Measurements from ENCODE around the gene ULK3.
A peak's percentile ranks its signal among the peaks of the same experiment; 100 is the strongest.

The ULK3 gene

DNA sequence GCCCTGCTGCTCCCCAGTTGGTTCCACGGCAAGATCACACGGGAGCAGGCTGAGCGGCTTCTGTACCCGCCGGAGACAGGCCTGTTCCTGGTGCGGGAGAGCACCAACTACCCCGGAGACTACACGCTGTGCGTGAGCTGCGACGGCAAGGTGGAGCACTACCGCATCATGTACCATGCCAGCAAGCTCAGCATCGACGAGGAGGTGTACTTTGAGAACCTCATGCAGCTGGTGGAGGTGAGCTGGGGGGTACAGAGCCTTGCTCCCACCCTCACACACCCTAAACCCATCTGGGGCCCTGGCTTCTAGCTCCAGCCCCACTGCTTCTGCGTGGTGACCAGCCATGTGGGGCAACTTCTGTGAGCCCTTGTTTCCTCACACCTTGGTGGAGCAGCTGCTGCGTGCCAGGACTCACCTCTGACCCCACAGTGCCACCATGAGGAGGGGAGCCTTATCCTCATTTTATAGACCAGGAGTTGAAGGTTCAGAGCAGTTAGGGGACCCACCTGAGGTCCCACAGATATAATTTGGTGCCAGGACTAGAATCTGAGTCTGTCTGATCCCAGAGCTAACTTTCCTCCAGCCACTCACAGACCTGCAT, 43.6 kb downstream of the ULK3 start:
- DNase-seq (ENCODE audit: low spot score), result no peak

DNA sequence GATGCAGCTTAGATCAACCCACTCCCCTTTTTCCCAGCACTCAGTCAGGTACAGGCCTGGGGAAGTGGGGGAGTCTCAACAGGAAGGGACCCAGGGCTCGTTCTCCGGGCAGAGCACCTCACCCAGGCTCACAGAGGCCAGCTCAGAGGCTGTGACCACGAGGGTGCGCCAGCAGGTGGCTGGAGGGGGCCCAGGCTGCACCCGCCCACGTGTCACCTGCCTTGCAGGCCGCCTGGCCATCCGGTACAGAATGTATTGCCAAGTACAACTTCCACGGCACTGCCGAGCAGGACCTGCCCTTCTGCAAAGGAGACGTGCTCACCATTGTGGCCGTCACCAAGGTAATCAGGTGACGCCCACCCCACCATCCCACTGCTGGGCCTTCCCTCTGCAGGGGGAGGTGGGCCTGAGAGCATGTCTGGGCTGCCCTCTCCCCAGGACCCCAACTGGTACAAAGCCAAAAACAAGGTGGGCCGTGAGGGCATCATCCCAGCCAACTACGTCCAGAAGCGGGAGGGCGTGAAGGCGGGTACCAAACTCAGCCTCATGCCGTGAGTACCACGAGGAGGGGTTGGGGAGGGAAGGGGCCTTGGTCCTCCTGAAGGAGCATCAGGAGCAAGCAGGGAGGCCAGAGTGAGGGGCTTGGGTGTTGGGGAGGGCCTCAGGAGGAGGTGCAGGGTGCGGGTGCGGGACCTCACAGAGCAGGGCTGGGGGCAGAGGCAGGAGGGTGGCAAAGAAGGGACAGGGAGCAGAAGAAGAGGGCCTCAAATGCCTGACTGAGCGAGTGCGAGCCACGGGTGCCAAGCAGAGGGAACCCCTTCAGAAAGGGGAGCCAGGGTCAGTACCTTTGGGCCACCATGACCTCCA, 44.3 kb downstream of the ULK3 start:
- no peak for DNase-seq (ENCODE audit: low spot score)

DNA sequence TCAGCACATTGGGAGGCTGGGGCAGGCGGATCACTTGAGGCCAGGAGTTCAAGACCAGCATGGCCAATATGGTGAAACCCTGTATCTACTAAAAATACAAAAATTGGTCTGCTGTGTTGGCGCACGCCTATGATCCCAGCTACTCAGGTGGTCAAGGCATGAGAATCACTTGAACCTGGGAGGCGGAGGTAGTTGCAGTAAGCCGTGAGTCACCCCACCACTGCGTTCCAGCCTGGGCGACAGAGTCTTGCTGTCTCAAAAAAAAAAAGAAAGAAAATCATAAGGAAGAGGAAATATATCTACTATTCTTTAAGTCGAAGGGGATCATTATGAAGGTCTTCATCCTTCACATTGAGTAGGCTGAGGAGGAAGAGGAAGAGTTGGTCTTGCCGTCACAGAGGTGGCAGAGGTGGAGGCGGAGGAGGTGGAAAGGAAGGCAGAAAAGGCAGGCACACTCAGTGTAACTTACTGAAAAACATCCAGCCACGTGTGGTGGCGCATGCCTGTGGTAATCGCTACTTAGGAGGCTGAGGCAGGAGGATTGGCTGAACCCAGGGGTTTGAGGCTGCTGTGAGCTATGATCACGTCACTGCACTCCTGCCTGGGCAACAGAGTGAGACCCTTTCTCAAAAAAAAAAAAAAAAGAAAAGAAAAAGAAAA, 46.9 kb downstream of the ULK3 start:
- DNase-seq (ENCODE audit: low spot score), result no peak

DNA sequence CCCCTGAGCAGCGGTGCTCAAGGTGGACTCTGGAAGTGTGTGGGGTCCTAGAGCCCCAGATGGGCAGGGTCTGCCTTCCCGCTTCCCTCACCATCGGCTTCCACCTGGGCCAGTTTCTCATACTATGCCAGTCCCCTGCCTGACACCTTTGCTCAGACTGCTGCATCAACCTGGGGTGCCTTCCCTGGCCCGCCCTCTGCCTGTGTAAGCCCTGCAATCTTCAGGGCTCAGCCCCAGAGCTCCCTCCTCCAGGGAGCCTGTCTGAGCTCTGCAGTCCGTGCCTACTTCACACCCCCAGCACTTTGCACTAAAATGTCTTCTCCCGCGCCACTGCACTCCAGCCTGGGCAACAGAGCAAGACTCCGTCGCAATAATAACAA, 48.0 kb downstream of the ULK3 start:
- DNase-seq (ENCODE audit: low spot score), result no peak

DNA sequence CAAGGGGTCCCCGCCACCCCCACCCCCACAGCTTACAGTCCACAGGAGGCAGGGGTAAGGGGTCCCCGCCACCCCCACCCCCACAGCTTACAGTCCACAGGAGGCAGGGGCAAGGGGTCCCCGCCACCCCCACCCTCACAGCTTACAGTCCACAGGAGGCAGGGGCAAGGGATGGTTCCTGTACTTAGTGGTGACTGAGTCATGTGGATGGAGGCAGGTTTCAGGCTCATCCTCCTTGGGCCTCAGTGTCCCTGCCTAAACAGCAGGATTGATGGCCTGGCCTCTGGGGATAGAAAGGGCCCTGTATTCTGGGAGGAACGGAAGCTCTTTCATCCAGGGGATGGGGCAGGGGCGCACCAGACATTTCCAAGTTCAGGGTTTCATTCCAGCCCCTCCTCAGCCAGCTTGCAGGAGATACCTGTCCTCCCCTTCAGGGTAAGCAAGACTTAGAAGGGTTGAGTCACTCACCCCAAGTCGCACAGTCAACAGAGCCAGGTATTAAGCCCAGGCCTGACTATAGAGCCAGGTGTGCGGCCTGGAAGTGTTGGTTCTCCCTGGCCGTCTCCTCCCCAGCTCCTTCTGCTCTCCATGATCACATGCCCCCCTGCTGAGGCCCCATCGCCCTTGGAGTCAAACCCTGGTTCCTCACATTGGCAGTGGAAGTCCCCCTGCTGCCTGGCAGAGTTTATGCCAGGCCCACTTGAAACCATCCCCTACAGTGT, 48.5 kb downstream of the ULK3 start:
- DNase-seq (ENCODE audit: low spot score), result no peak

DNA sequence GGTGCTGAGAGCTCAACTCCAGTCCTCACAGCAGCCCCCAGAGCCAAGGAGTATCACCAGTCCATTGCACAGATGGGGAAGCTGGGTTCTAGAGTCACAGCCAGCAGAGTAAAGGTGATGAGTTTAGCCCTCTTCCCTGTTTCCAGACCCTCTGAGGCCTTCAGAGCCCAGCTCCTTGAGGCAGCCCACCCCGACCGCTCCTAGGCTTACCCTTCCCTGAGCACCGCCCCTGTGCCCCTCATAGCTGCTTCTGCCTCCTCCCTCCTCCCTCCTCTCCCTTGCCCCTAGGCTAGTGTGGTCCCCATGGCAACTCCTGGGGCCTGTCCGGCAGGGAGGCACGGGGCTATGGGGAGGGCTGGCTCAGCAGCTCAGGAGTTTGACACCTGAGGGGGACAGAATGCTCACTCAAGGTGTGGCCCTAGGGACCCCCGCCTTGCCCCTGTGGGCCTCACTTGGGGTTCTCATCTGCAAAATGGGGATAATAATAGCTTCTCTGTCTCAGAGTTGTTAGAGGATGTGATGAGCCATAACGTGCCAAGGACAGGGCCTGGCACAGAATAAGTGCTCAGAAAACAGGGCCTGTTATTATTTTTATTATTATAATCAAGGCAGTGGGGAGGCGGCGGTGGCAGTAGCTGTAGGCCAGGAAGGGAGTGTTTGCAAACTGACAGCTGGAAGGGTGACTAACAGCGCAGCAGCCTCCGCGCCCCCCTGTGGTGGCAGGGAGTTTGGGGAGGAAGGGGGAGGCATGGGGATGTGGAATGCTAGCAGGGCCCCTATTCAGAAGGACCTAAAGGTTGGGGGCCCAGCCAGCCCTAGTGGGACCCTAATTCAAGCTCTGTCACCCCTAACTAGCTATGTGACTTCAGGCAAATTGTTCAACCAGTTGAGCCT, 49.6 kb downstream of the ULK3 start:
- peak; percentile 78 for DNase-seq (ENCODE audit: low spot score)

DNA sequence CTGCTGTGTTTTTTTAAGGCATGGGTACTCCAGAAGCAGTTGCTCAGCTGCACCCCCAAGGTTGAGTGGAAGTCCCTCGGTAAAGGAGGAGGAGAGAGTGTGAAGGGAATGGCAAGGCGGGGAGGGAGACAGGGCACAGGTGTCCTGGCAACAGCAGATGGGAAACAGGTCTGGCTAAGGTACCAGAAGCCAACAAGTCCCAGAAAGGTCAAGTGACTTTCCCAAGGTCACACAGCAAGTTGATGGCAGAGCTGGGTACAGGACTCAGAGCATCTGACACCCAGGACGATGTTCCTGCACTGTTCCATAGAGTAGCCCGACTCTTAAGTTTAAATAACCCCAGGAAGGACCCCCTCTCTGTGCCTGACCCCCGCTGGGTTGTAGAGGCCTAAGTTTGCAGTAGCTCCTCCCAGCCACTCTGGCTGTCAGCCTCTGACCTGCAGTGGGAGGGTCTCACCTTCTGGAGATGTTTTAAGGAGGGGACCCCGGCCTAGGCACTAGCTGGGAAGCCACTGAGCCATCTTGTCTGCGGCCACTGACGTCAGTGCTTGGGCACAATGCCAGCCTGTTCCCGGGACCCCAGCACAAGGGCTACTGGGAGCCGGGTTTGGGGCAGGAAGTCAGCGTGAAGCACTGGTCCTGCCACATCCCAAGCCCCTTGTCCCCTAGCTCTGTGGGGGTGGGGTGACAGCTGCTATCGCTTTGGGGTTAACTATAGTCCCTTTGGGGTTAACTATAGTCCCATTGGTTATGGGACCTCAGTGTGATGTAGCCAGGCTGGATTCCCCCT, 50.5 kb downstream of the ULK3 start:
- no peak for DNase-seq (ENCODE audit: low spot score)

DNA sequence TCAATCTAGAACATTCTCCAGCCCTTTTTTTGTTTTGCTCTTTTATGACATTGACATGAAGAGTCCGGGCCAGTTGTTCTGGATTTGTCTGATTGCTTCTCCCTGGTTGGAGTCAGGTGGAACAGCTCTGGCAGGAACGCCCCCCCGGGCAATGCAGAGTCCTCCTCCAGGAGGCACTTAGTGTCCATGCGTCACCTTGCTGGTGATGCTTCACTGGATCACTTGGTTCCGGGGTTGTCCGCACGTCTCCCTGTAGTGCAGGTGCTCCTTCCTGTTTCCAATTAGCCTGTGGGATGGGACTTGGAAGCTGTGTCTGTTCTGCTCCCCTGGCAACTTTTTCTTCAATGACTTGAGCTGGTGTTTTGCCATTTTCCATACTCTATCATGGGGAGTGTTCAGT, 51.3 kb downstream of the ULK3 start:
- DNase-seq (ENCODE audit: low spot score), result no peak

DNA sequence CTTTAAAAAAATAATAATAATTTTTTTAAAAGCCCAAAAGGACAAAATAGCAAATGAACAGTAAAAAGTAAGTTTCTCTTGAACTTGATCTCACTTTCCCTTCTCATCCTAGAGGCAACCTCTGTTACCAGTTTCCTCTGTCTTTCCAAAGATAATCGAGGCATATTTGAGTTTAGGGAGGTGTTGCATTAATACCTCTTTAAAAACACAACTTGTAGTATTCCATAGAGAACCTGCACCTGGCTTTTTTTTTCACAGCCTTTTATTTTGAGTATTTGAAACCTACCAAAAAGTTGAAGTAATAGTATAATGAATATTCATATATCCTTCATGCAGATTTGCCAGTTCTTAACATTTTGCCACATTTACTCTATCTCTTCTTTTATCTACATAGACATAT, 51.9 kb downstream of the ULK3 start:
- DNase-seq (ENCODE audit: low spot score), result no peak

DNA sequence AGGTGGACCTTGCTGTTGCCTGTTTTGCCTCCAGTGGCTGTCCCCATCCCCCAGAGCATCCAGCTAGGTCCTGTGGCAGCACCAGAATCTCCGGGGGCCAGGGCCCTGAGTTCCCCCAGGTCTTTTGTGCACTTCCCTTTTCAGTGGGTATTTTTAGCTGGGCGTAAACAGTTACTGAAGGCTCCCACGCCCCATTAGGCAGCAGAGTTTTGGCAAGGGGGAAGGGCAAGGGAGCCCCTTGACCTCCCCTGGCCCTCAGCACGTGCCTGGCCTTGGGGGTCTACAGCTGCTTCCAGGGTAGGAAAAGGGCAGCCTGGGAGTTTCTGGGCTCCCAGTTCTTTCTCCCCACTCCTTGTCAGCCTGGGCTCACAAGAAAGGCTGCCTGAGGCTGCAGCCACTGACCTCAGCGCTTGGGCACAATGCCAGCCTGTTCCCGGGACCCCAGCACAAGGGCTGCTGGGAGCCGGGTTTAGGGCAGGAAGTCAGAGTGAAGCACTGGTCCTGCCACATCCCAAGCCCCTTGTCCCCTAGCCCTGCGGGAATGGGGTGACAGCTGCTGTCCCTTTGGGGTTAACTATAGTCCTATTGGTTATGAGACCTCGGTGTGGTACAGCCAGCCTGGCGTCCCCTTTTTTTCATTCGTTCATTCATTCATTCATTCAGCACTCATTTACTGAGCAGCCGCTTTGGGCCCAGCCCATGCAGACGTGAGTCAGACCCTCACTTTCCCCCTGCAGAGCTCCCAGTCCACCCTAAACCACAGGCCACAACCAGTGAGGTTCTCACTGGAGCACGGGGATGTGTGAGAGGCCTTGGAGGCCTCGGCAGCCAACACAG, 52.7 kb downstream of the ULK3 start:
- peak; percentile 50 for DNase-seq (ENCODE audit: low spot score)

DNA sequence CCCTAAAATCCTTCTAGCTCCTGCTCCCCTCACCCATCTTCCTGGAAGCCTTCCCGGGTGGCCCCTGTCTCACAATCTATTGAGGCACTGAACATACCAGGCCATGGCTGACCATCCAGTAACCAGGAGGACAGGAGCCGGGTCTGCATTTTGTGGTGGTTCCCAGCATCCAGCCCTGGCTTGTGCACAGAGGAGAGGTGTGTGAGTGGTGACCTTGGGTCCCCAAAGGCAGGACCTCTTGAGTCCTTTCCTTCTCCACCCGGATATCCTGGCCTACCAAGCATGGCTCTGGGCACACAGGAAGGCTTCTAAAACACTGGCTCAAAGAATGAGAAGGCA, 53.2 kb downstream of the ULK3 start:
- DNase-seq (ENCODE audit: low spot score), result no peak

DNA sequence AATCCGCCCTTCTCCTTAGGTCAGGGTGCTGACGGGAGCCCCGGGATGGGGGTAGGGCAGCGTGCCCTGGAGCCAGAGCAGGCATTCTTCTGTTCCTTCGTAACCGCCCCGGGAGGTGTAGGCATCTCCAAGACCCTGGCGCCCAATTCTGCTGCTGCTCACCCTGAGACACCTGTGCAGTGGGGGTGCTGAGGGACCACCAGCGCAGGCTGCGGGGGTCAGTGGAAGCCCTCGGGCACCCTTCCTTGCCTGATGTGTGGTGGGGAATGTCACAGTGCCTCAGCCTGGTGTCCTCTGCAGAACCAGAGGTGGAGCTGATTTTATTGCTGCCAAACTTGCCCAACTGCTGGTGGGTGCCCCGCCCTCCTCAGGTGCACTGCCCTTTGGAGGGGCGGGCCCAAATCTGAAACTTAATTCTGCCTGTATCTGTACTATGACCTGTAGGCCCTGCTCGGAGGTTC, 53.8 kb downstream of the ULK3 start:
- no peak for DNase-seq (ENCODE audit: low spot score)

DNA sequence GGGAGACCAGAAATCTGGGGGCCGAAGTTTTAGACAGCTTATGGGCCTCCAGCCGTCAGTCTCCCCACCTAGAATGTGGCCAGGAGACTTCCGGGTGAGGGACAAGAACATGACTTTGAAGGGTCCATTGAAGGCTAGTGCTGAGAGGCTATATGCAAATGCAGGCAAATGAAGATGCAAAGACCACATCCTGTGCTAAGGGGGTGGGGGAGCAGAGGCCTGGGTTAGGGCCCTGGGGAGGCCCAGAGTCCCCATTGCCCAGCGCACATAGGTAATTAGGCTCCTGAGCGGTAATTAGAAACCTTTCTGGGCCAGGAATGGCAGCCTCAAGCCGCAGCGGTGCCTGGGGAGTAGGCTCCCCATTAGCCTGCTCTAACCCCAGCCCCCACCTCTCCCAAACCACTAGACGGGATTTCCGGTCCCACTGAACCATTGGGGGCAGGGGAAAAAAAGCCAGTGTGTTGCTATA, 54.2 kb downstream of the ULK3 start:
- peak; percentile 39 for DNase-seq (ENCODE audit: low spot score)

DNA sequence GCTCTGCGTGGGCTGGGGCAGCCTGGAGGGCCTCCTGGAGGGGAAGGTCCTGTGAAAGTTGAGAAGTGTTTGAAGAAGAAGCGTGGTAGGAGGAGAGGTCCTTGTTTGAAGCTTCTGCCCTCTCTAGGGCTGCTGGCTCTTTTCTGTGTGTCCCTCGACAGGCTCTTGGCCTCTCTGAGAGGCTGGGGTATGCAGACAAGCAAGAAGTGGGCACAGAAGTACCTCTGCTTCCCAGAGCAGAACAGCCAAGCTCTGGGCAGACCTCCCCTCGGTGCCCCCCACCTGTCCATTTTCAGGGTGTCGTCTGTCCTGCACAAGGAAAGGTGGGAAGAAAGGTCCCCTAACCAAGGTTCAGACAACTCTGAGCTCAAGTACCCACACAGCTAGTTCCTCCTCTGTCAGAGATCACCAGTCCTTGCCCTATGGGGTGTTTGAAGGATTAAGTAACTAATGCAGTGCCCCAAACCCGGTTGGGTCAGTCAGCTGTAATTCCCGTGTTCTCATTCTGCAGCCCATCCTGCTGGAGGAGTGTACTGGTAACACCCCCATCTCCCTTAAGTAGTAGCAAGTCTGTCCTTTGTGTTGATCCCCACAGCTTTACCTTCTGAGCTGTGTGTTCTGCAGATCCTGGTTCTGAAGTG, 54.8 kb downstream of the ULK3 start:
- DNase-seq (ENCODE audit: low spot score), result no peak

DNA sequence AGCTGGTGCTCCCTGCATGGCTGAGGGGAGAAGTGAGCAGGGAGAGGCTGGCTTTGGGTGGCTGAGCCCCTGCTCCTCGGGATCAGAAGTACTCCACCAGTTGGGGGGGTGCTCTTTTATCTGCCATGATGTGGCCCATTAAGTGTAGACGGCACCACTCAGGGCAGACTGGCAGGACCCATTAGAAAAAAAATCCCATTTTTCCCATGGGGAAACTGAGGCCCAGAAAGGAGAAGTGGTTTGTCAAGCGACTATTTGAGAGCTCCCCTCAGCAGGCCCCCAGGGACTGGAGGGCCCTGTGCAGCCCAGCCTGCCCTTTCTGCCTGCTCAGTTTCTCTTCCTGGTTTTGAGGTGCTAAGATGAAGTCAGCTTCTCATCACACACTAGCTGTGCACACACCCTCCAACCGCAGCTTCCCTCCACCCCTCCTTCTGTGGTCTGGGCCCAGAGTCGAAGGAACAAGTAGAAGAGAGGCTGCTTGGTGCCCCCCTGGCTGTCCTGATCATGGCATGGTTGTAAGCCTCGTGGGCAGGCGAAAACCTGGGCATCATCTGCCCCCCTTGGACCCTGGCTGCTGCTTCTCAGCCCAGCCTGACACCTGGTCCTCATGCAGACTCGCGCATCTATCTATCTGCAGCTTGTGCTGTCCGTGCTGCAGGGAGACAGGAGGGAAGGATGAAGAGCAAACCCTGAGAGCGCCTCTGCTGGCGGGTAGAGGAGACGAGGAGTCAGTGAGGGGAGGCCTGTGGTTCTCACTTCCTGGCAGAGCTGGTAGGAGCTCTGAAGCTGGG, 55.5 kb downstream of the ULK3 start:
- peak; percentile 88 for DNase-seq (ENCODE audit: low spot score)

DNA sequence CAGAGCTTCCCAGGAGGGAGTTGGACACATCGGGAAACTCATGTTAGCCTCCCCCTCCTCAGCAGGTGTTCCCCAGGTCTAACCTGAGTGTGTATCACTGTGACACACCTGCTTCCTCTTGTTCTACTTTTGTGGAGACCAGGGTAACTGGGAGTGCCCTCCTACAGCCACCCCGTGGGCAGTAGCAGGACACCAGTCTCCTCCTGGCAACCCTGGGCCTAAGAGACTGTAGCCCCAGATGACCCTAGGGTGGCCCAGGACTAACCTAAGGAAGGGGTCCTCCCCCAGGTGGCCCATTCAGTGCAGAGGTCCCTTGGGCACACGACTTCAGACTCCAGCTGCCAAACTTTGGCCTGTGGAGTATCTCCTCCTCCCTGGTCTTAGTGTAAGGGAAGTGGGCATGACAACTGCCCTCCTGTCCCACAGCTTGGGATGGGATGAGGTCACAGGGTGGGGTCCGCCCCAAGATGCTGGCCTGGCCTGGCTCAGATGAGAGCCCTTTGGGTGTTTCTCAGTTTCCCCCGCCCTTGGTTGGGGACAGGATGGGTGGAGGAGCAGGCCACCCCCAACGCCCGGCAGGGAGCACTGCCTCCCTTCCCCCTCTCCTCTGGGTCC, 56.3 kb downstream of the ULK3 start:
- DNase-seq (ENCODE audit: low spot score), result no peak
